ENCODE results near the gene LHX2.

The LHX2 gene, protein sequence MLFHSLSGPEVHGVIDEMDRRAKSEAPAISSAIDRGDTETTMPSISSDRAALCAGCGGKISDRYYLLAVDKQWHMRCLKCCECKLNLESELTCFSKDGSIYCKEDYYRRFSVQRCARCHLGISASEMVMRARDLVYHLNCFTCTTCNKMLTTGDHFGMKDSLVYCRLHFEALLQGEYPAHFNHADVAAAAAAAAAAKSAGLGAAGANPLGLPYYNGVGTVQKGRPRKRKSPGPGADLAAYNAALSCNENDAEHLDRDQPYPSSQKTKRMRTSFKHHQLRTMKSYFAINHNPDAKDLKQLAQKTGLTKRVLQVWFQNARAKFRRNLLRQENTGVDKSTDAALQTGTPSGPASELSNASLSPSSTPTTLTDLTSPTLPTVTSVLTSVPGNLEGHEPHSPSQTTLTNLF

DNA sequence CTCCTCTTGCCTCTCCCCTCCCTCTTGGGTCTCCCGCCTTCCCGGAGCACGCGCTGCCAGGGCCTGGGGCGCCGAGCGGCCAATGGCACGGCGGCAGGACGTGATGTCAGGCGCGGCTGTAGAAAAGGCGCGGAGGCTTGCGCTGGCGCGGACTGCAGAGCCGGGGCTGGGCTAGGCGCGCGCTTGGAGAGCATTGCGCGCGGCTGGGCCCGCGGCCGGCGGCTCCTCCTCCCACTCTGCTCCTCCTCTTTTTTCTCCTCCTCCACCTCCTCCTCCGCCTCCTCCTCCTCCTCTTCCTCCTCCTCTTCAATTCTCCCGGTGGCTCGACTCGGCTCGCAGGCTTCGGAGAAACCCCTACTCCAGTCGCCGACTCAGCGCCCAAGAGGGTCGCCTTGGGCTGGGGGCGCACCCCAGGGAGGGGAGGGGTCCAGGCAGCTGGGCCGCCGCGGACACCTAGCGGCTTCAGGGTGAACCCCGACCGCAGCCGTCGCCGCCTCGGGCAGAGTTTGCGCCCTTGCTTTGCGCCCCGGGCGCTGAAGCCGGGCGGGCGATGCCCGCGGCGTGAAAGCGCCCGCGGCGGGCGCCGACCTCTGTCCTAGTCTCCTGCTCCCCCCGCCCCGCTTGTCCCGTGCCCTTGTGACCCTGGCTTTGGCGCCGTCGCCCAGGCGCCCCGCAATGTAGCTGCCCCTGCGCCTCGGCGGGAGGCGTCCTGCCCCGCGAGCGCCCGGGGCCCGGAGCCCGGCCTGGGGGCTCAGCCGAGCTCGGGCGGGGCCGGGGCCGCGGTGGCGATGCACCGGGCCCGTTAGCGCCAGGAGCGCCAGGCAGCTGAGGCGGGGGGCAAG is at the start of gene LHX2:
Gene LHX2, plus strand, starts transcription at position 309 of the 842 bp plus-strand sequence. CDS start 581 bp downstream, outside the sequence.
- no peaks in the 10 kb centered on the region for H3K79me2 ChIP-seq (ENCODE audit: low read length)
- no peaks in the 10 kb centered on the region for H3F3A ChIP-seq (ENCODE audit: insufficient read depth, low read length)
- no peaks in the 10 kb centered on the region for H3K36me3 ChIP-seq (replicated peaks; ENCODE audit: insufficient read depth, low read length)
- H3K9ac ChIP-seq (ENCODE audit: low read length) = no peak within 1 kb of the TSS; the same call in 1 of the 2 replicates
- no peaks in the 10 kb centered on the region for H4K20me1 ChIP-seq (ENCODE audit: insufficient read depth, low read length)
- peak within 1 kb of the TSS; percentile 62 for H3K4me3 ChIP-seq (ENCODE audit: low read length)
- no peaks in the 10 kb centered on the region for H3K9me2 ChIP-seq (replicated peaks; ENCODE audit: insufficient read depth, low read length)
- H3K9me3 ChIP-seq (replicated peaks; ENCODE audit: insufficient read depth, low read length) = no peaks in the 10 kb centered on the region
- H3K4me1 ChIP-seq (ENCODE audit: low read length) = no peaks in the 10 kb centered on the region
- TF ChIP-seq, protein P1, sequence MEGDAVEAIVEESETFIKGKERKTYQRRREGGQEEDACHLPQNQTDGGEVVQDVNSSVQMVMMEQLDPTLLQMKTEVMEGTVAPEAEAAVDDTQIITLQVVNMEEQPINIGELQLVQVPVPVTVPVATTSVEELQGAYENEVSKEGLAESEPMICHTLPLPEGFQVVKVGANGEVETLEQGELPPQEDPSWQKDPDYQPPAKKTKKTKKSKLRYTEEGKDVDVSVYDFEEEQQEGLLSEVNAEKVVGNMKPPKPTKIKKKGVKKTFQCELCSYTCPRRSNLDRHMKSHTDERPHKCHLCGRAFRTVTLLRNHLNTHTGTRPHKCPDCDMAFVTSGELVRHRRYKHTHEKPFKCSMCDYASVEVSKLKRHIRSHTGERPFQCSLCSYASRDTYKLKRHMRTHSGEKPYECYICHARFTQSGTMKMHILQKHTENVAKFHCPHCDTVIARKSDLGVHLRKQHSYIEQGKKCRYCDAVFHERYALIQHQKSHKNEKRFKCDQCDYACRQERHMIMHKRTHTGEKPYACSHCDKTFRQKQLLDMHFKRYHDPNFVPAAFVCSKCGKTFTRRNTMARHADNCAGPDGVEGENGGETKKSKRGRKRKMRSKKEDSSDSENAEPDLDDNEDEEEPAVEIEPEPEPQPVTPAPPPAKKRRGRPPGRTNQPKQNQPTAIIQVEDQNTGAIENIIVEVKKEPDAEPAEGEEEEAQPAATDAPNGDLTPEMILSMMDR (IDR thresholded peaks at IDR 0.05; ENCODE audit: low read length) = peak; percentile 16; the same call in 1 of the 2 replicates
- TF ChIP-seq EZH2 (optimal IDR thresholded peaks at IDR 0.05; ENCODE audit: low read depth, low read length) = no peak
- H2AFZ ChIP-seq (ENCODE audit: low read length) = peak within 1 kb of the TSS; percentile 51; the same call in 1 of the 2 replicates
- no peak within 1 kb of the TSS for H3K27ac ChIP-seq (ENCODE audit: low read length)
- H3K4me2 ChIP-seq (ENCODE audit: low read depth, low read length) = peak within 1 kb of the TSS; percentile 65
- peak; percentile 80 for DNase-seq
- peaks cover 70% of the 10 kb centered on the region for H3K27me3 ChIP-seq (replicated peaks; ENCODE audit: insufficient read depth, low read length)

DNA sequence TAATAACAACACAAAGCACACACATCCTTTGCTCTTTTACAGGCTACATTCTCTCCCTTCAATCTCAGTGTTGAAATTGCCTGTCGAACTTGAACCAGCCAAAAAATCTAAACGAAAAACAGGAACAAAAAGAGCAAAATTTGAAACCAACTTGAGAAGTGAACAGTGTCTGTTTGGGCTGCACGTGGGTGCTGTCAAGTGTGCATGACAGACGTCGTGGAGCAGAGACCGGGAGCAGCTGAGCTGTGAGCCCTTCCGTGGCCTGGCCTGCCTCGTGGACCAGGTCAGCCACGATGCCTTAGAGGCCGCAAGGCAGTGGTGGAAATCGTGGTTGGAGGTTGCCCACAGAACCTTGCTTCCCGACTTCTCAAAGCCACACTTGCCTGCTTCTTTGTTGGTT is 46.8 kb upstream of the LHX2 start:
- Histone ChIP-seq H4K20me1 (ENCODE audit: insufficient read depth, low read length) (no peaks in the 10 kb centered on the region), H3K27ac (ENCODE audit: low read length) (no peak overlapping the region), H3K79me2 (ENCODE audit: low read length) (no peaks in the 10 kb centered on the region), H3K4me2 (ENCODE audit: low read depth, low read length) (no peak overlapping the region), H3K27me3 (replicated peaks; ENCODE audit: insufficient read depth, low read length) (no peaks in the 10 kb centered on the region), H3K4me3 (ENCODE audit: low read length) (no peak overlapping the region), H3K9me2 (replicated peaks; ENCODE audit: insufficient read depth, low read length) (no peaks in the 10 kb centered on the region), H3F3A (ENCODE audit: insufficient read depth, low read length) (no peaks in the 10 kb centered on the region), H2AFZ (ENCODE audit: low read length) (no peak overlapping the region), H3K9ac (ENCODE audit: low read length) (no peak overlapping the region), H3K4me1 (ENCODE audit: low read length) (no peaks in the 10 kb centered on the region), H3K9me3 (replicated peaks; ENCODE audit: insufficient read depth, low read length) (no peaks in the 10 kb centered on the region), H3K36me3 (replicated peaks; ENCODE audit: insufficient read depth, low read length) (no peaks in the 10 kb centered on the region)
- no peak for DNase-seq
- TF ChIP-seq EZH2 (optimal IDR thresholded peaks at IDR 0.05; ENCODE audit: low read depth, low read length) = no peak
- no peak for TF ChIP-seq EZH2phosphoT487 (IDR thresholded peaks at IDR 0.05; ENCODE audit: low read length)
- TF ChIP-seq, protein P1 (IDR thresholded peaks at IDR 0.05; ENCODE audit: low read length) = no peak

DNA sequence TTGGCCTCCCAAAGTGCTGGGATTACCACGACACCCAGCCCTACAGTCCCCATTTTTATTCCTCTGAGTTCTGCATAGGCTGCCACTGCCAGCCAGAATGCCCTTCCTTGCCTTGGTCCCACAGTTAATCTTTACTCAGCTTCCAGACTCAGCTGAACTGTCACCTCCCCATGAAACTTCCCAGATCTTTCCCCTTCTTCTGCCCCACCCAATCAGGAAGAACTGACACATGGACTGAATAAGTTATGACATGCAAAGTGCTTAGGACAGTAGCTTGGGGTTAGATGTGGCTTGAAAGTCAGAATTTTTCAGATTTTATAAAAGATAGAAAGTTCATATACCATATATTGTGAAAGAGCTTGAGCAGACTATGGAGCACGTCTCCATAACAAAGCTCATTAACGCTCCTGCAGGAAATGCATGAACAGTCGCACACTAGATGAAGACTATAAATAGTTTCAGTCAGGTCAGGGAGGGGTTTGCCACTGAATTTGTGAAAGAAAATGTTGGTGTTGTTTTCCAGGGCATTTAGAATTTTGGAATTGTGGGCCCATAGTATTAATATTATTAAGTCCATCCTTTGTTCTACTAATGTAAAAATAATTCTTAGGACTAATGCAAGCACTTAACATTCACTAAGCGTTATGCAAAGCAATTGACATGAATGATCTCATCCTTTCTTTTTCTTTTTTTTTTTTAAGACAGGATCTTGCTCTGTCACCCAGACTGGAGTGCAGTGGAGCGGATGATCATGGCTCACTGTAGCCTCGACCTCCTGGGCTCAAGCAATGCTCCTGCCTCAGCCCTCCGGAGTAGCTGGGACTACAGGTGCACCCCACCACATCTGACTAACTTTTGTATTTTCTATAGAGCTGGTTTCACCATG is 45.5 kb upstream of the LHX2 start:
- no peaks in the 10 kb centered on the region for H3K4me1 ChIP-seq (ENCODE audit: low read length)
- H4K20me1 ChIP-seq (ENCODE audit: insufficient read depth, low read length) = no peaks in the 10 kb centered on the region
- H2AFZ ChIP-seq (ENCODE audit: low read length) = no peak overlapping the region
- TF ChIP-seq EZH2phosphoT487 (IDR thresholded peaks at IDR 0.05; ENCODE audit: low read length) (no peak), EZH2 (optimal IDR thresholded peaks at IDR 0.05; ENCODE audit: low read depth, low read length) (no peak)
- TF ChIP-seq, protein P1 (IDR thresholded peaks at IDR 0.05; ENCODE audit: low read length) = no peak
- H3F3A ChIP-seq (ENCODE audit: insufficient read depth, low read length) = no peaks in the 10 kb centered on the region
- H3K79me2 ChIP-seq (ENCODE audit: low read length) = no peaks in the 10 kb centered on the region
- H3K9me3 ChIP-seq (replicated peaks; ENCODE audit: insufficient read depth, low read length) = no peaks in the 10 kb centered on the region
- no peak overlapping the region for H3K4me3 ChIP-seq (ENCODE audit: low read length)
- no peak for DNase-seq
- no peak overlapping the region for H3K4me2 ChIP-seq (ENCODE audit: low read depth, low read length)
- no peaks in the 10 kb centered on the region for H3K9me2 ChIP-seq (replicated peaks; ENCODE audit: insufficient read depth, low read length)
- H3K27me3 ChIP-seq (replicated peaks; ENCODE audit: insufficient read depth, low read length) = no peaks in the 10 kb centered on the region
- no peak overlapping the region for H3K27ac ChIP-seq (ENCODE audit: low read length)
- H3K9ac ChIP-seq (ENCODE audit: low read length) = no peak overlapping the region
- no peaks in the 10 kb centered on the region for H3K36me3 ChIP-seq (replicated peaks; ENCODE audit: insufficient read depth, low read length)
